Measurements from ENCODE around the gene GABPB2. TPM values are rescaled to one million over a fixed set of nuclear protein-coding genes. Genes with fewer than 3 reads are reported as not detected.

GABPB2 gene
- total and polyA plus RNA-seq, 2 of the 13 experiments (the other 11 are each of a cell fraction or from before 2014, with no cell fraction given): 0.09 TPM; not detected in 1

DNA sequence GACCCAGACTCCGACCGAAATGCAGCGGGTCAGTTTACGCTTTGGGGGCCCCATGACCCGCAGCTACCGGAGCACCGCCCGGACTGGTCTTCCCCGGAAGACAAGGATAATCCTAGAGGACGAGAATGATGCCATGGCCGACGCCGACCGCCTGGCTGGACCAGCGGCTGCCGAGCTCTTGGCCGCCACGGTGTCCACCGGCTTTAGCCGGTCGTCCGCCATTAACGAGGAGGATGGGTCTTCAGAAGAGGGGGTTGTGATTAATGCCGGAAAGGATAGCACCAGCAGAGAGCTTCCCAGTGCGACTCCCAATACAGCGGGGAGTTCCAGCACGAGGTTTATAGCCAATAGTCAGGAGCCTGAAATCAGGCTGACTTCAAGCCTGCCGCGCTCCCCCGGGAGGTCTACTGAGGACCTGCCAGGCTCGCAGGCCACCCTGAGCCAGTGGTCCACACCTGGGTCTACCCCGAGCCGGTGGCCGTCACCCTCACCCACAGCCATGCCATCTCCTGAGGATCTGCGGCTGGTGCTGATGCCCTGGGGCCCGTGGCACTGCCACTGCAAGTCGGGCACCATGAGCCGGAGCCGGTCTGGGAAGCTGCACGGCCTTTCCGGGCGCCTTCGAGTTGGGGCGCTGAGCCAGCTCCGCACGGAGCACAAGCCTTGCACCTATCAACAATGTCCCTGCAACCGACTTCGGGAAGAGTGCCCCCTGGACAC is 22.5 kb upstream of the GABPB2 start:
- under 1% methylated on average over 16 of the region's 48 CpGs for WGBS (ENCODE audit: low lambda C conversion rate)
- BruUV-seq (replicated peaks): TSS peak; percentile 82
- 0 out of 5 replicates have a peak, but pooled peaks cover 0 to 7% of the 10 kb centered on the region in 2 experiments for H3K36me3 ChIP-seq (replicated peaks in 1 of 2; ENCODE audit: control insufficient read depth in 1 of 2, insufficient read depth in 2 of 2, low read length in 2 of 2)
- H3K79me2 ChIP-seq (ENCODE audit: insufficient read depth, low read length): no peaks in the 10 kb centered on the region
- H3K9me3 ChIP-seq (ENCODE audit: low read length): no peaks in the 10 kb centered on the region
- FAIRE-seq (no peak), ATAC-seq (peak; percentile 92), DNase-seq (ENCODE audit: low spot score) (peak; percentile 58)
- H3K9ac ChIP-seq (ENCODE audit: insufficient read depth, low read depth, low read length): peak overlapping the region; percentile 70
- H2AFZ ChIP-seq (ENCODE audit: low read length): peak overlapping the region; percentile 49
- peaks cover 41% of the 10 kb centered on the region for H3K4me1 ChIP-seq (ENCODE audit: insufficient read depth, low read length)
- H3K4me3 ChIP-seq (replicated peaks in 1 of 3; ENCODE audit: insufficient read depth in 1 of 3, low read depth in 2 of 3, low read length in 3 of 3): peak overlapping the region; percentile 75 to 79 (median 77)
- no peaks in the 10 kb centered on the region for H4K20me1 ChIP-seq (ENCODE audit: insufficient read depth, low read length)
- no peaks in the 10 kb centered on the region for H3K27me3 ChIP-seq (ENCODE audit: control insufficient read depth in 1 of 2, insufficient read depth in 2 of 2, low read length in 2 of 2)
- in situ Hi-C loops (cut with HindIII; ENCODE audit: extremely low pct_ligation_motif_present, low pct_unique_long_range_greater_than_20kb): no loop called here
- intact Hi-C loops (cut with micrococcal nuclease; ENCODE audit: unreplicated experiment): loop anchor here (1.0 to 5.0 kb wide), 2 partner anchors 24 to 41 kb away; partner anchors contain the start of genes MINDY1 and PRUNE1
- H3K27ac ChIP-seq (ENCODE audit: extremely low read length, insufficient read depth, low read length): peak overlapping the region; percentile 59
- POLR2A ChIA-PET: interaction anchor here (1.0 to 4.1 kb wide), 8 partner anchors 10 to 234 kb away, joined by 3 to 23 read pairs (median 4); partner anchors contain the start of genes ANXA9, CDC42SE1, MINDY1 and MLLT11
- CTCF ChIA-PET (ENCODE audit: low intra/inter-chr PET ratio, low total read pairs): interaction anchor here (1.5 to 1.8 kb wide), 2 partner anchors 23 to 69 kb away, joined by 5 to 6 read pairs; no protein-coding TSS in a partner anchor
- peak overlapping the region; percentile 91 for H3K4me2 ChIP-seq (ENCODE audit: low read depth, low read length)
- no peak for TF ChIP-seq ZNF382 (CRISPR knock-in tag; IDR thresholded peaks at IDR 0.05; ENCODE audit: borderline replicate concordance)
- TF ChIP-seq ZNF263 (CRISPR knock-in tag; IDR thresholded peaks at IDR 0.05): 0 out of 2 replicates have a peak, but pooled peaks have one; percentile 12
- no peak for TF ChIP-seq ZNF709 (CRISPR knock-in tag; IDR thresholded peaks at IDR 0.05)
- peak; percentile 29; the same call in 1 of the 2 replicates for TF ChIP-seq FOXC1 (CRISPR knock-in tag; IDR thresholded peaks at IDR 0.05; ENCODE audit: borderline replicate concordance)
- TF ChIP-seq ZNF451 (CRISPR knock-in tag; IDR thresholded peaks at IDR 0.05): no peak
- TF ChIP-seq, protein P1, sequence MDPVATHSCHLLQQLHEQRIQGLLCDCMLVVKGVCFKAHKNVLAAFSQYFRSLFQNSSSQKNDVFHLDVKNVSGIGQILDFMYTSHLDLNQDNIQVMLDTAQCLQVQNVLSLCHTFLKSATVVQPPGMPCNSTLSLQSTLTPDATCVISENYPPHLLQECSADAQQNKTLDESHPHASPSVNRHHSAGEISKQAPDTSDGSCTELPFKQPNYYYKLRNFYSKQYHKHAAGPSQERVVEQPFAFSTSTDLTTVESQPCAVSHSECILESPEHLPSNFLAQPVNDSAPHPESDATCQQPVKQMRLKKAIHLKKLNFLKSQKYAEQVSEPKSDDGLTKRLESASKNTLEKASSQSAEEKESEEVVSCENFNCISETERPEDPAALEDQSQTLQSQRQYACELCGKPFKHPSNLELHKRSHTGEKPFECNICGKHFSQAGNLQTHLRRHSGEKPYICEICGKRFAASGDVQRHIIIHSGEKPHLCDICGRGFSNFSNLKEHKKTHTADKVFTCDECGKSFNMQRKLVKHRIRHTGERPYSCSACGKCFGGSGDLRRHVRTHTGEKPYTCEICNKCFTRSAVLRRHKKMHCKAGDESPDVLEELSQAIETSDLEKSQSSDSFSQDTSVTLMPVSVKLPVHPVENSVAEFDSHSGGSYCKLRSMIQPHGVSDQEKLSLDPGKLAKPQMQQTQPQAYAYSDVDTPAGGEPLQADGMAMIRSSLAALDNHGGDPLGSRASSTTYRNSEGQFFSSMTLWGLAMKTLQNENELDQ (CRISPR knock-in tag; IDR thresholded peaks at IDR 0.05; ENCODE audit: borderline replicate concordance): no peak
- no peak for TF ChIP-seq KAT2B (IDR thresholded peaks at IDR 0.05; ENCODE audit: borderline replicate concordance, low read depth, low read length)
- no peak for TF ChIP-seq KLF9 (CRISPR knock-in tag; IDR thresholded peaks at IDR 0.05; ENCODE audit: low read depth)
- no peak for TF ChIP-seq HDAC2 (CRISPR knock-in tag; IDR thresholded peaks at IDR 0.05)
- no peak for TF ChIP-seq YEATS4 (CRISPR knock-in tag; IDR thresholded peaks at IDR 0.05; ENCODE audit: borderline replicate concordance)
- TF ChIP-seq, protein P2, sequence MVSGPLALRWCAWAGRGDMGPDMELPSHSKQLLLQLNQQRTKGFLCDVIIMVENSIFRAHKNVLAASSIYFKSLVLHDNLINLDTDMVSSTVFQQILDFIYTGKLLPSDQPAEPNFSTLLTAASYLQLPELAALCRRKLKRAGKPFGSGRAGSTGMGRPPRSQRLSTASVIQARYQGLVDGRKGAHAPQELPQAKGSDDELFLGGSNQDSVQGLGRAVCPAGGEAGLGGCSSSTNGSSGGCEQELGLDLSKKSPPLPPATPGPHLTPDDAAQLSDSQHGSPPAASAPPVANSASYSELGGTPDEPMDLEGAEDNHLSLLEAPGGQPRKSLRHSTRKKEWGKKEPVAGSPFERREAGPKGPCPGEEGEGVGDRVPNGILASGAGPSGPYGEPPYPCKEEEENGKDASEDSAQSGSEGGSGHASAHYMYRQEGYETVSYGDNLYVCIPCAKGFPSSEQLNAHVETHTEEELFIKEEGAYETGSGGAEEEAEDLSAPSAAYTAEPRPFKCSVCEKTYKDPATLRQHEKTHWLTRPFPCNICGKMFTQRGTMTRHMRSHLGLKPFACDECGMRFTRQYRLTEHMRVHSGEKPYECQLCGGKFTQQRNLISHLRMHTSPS (CRISPR knock-in tag; IDR thresholded peaks at IDR 0.05; ENCODE audit: low read depth): no peak
- TF ChIP-seq GATA4 (IDR thresholded peaks at IDR 0.05; ENCODE audit: borderline replicate concordance, low read depth): no peak
- TF ChIP-seq SIX1 (CRISPR knock-in tag; IDR thresholded peaks at IDR 0.05; ENCODE audit: borderline replicate concordance): no peak
- no peak for TF ChIP-seq ZNF572 (CRISPR knock-in tag; IDR thresholded peaks at IDR 0.05)
